Renal cortical epithelial cell (primary cell): Measurements from ENCODE around the gene FICD. TPM values are rescaled to one million over a fixed set of nuclear protein-coding genes. Genes with fewer than 3 reads are reported as not detected.

Experiments used
- DNase-seq: peaks from one replicate; pipeline ENCODE4 v3.0.0-alpha.2; 2011; ENCODE audit warnings: low read depth
- total RNA-seq: library from RNA; depleted of rRNA; stranded (reverse); fragments of >200 nt; gene quantifications from 2 replicates; pipeline ENCODE4 v1.2.3, GENCODE V29; 2014

FICD gene
- total RNA-seq, 1 donor from 2014 or later = 7.8 TPM

DNA sequence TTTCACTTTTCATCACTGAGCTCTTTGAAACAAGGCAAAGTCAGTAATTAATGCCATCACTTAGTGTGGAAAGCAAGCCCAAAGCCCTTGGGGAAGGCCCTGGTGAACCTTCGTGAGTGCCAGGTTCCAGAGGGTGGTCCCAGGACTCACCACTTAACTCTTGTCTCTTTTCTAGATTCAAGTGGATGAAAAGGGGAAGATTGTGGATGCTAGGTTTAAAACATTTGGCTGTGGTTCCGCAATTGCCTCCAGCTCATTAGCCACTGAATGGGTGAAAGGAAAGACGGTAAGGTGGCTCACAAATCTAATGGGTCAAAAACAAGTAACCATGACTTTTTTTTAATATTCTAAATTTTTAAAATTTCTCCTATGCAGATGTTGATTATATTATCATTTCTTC, 50.1 kb downstream of the FICD start:
- DNase-seq = no peak

DNA sequence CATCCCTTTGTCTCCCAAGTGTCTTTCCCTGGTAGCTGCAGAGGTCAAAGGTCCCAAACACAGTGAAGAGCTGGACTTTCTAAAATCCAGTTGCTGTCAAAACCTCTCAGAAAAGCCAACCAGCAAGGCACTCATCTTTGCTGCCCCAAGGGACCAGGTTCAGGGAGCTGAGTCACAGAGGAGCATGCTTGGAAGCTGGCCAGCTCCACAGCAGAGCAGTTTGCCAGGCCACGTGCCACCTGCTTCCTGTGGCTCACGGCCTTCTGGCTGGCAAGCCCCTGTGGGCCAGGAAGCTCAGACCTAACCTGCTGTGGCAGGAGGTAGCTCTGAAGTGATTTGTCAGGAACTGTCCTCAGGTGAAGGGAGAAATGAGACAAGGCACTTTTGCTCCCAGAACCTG, 50.9 kb downstream of the FICD start:
- peak; percentile 94 for DNase-seq

DNA sequence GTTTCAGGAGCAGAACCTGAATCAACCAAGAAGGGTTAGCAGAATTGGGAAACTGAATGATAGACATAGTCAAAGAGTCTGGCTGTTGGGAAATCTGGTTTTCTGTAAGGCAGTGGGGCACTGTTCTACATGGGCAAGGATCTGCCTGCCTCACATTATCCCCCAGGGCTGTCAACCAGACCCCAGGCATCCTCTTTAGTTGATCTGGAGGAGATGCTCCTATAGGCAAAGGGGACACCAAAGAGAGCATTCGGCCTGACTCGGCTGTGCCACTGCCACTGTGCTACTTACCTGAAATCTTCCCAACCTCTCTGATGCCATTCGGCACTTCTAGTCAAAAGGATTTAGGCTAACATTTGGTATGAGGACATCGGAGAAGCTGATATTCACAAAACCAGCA, 51.4 kb downstream of the FICD start:
- no peak for DNase-seq

DNA sequence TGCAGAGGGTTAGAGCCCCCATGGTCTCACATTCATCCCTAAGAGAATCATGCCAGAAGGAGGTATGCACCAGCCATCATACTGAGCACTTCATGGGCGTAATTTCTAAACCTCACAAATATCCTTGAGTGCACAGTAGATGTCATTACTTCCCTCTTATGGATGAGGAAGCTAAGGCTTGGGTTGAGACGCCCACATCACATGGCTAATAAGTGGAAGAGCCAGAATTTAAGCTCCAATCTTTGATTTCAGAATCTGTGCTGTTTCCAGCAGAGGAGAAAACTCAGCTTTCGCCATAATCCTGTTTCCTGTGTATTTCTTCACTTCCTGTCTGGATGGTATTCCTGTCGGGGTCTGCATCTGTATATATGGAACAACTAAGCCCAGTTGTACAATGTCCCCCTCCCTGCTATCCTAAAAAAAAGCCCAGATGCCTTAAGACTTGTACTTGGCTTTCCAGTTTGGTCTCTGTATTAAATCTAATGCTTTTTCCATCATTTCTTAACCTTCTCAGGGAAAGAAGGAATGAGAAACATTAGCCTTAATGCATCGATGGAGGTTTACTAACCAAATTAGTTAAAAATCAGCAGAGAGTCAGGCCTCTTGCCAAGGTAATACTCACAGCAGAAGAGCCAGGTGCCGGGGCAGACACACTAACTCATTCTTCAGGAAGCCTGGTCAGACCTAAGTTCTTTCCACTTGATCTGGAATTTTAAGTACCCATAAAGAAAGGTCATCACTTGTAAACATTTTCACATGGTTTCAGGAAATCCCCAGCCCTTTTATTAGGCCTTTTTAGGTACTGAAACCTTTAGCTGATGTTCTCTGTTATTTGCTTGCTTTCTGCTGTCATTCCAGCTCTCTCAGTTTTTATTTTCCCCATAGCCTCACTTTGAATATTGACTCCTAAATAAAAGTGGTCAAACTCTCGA, 52.6 kb downstream of the FICD start:
- peak; percentile 99 for DNase-seq

DNA sequence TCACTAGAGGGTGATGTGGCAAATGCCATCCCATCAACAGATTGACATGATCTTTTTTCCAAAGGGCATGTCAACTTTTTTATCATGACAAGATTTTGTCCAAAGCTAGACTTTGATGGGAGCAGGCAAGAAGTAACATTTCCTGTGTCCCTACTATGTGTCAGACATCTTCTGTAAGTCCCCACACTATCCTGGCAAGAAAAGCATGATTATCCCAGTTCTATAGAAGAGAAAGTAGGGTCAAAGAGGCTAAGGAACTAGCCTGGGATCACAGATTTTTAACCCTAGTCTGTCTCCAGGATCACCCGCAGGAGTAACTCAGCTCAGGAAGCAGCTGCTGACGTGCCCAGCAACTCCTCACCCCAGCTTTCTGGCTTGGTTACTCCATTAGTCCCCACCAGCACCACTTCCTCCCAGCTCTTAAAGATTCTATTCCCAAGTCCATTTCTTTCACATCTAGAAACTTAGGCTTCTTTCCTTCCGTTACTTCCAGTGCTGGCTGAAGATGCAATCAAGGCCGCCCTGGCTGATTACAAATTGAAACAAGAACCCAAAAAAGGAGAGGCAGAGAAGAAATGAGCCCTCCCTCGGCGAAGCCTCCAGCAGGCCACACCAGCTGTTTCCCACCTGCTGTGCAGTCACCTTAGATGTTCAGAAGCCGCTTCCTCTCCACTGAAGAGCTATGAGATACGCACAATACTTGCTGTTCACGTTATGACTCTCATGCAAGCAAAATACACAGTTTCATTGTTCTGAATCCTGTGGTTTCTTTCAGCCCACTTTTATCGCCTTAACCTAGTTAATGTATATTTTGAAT, 53.5 kb downstream of the FICD start:
- no peak for DNase-seq

Other genes starting within 250 kb of the FICD start
- not detected in 2 replicates for gene CMKLR1, start 176.0 kb upstream of the FICD start, total RNA-seq
- gene SART3, start 45.9 kb downstream of the FICD start, total RNA-seq = 33.3 and 53.7 TPM in 2 replicates
- gene ISCU, start 47.3 kb downstream of the FICD start, total RNA-seq = 101 and 149 TPM in 2 replicates
- gene TMEM119, start 82.8 kb downstream of the FICD start, total RNA-seq = not detected in 2 replicates
- gene SELPLG, start 118.6 kb downstream of the FICD start, total RNA-seq = 0.35 and 2.3 TPM in 2 replicates
- gene CORO1C, start 216.2 kb downstream of the FICD start, total RNA-seq = 215 and 235 TPM in 2 replicates